ENCODE measurements around the gene RNU5D-1. TPM values are rescaled to one million over a fixed set of nuclear protein-coding genes. Genes with fewer than 3 reads are reported as not detected.

The RNU5D-1 gene
- total RNA-seq = not detected
- polyA plus RNA-seq = not detected

DNA sequence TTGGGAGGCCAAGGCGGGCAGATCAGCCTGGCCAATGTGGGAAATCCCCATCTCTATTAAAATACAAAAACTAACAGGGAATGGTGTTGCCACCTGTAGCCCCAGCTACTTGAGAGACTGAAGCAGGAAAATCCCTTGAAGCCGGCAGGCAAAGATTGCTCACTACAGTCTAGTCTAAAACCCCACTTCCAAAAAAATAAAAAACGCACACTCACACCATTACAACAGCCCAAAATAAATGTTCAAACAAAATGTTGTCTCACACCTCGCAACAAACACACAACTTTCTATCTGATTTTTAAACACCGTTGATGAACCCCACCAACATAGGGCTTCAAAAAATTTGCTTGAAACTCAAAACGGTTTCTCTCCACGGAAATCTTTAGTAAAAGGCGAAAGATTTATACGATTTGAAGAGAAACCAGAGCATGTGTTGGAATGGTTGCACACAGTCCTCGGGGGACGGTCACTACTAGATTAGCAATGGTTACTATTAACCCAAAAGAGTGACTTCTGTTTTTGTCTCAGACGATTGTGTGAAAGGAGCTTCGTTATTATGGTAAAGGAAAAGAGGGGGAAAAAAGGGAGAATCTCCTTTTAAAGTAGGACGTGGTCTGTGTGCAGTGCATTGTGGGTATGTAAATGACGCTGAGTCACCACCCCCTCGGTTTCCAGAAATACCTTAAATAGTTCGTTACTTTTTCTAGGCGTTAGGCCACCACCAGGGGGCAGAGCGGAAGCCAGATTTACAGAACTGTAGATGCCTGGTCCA, at the start of gene RNU5D-1:
TSS of gene RNU5D-1 (minus strand) at position 430 of the 772 bp plus-strand sequence.
- intact Hi-C loops (cut with DNase I) = loop anchor here (5.0 kb wide), 2 partner anchors 281 to 571 kb away; partner anchors contain the start of genes HECTD3 and UROD
- H3K9me3 ChIP-seq = no peaks in the 10 kb centered on the region
- peak within 1 kb of the TSS in 3 of 4 donors; percentile 13 to 20 (median 14) for H3K4me3 ChIP-seq
- WGBS, 2 donors = 1% methylated on average over 19 of the region's 19 CpGs
- TF ChIP-seq, protein P1, sequence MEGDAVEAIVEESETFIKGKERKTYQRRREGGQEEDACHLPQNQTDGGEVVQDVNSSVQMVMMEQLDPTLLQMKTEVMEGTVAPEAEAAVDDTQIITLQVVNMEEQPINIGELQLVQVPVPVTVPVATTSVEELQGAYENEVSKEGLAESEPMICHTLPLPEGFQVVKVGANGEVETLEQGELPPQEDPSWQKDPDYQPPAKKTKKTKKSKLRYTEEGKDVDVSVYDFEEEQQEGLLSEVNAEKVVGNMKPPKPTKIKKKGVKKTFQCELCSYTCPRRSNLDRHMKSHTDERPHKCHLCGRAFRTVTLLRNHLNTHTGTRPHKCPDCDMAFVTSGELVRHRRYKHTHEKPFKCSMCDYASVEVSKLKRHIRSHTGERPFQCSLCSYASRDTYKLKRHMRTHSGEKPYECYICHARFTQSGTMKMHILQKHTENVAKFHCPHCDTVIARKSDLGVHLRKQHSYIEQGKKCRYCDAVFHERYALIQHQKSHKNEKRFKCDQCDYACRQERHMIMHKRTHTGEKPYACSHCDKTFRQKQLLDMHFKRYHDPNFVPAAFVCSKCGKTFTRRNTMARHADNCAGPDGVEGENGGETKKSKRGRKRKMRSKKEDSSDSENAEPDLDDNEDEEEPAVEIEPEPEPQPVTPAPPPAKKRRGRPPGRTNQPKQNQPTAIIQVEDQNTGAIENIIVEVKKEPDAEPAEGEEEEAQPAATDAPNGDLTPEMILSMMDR (IDR thresholded peaks at IDR 0.05) = peak; percentile 39 to 85 (median 68)
- TF ChIP-seq POLR2AphosphoS5 (IDR thresholded peaks at IDR 0.05) (peak; percentile 80 to 99 (median 97)), EP300 (IDR thresholded peaks at IDR 0.05) (peak in 2 of 4 donors; percentile 10 to 20), POLR2A (IDR thresholded peaks at IDR 0.05) (peak; percentile 95)
- no peaks in the 10 kb centered on the region for H3K36me3 ChIP-seq
- H3K27me3 ChIP-seq = no peaks in the 10 kb centered on the region
- H3K27ac ChIP-seq = peak within 1 kb of the TSS; percentile 77 to 88 (median 82)
- H3K4me1 ChIP-seq = peaks cover 0 to 8% (median 4%) of the 10 kb centered on the region in 4 donors
- DNase-seq = peak; percentile 96

DNA sequence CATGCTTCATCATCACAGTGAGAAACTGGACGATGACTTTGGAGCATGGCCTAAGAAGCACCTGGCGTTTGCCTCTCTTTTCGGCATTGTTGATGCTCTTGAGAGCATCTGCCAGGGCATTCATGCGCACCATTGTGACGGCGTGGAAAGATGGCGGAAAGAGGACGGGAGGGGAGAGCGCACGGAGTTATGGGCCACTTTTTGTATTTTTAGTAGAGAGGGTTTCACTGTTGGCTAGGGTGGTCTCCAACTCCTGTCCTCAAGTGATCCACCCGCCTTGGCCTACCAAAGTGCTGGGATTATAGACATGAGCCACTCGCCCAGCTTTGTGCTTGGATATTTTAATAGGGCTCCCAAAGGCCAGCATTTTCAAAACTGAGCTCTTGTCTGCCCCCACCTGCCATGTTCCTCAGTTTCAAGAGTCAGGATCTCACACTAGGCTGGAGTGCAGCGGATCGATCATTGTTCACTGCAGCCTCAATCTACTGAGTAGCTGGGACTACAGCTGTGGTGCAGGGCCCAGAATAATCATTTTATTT, 49.7 kb upstream of the RNU5D-1 start:
- no peak overlapping the region for H3K27ac ChIP-seq
- TF ChIP-seq POLR2AphosphoS5 (IDR thresholded peaks at IDR 0.05) = no peak
- TF ChIP-seq POLR2A (IDR thresholded peaks at IDR 0.05) = no peak
- TF ChIP-seq EP300 (IDR thresholded peaks at IDR 0.05) = no peak
- TF ChIP-seq, protein P1 (IDR thresholded peaks at IDR 0.05) = no peak
- H3K4me3 ChIP-seq = no peak overlapping the region
- no peaks in the 10 kb centered on the region for H3K27me3 ChIP-seq
- peaks cover 0 to 52% (median 38%) of the 10 kb centered on the region in 4 donors for H3K4me1 ChIP-seq
- intact Hi-C loops (cut with DNase I) = no loop called here
- H3K36me3 ChIP-seq = peaks cover 7 to 58% (median 21%) of the 10 kb centered on the region in 4 donors
- no peak for DNase-seq
- WGBS, 2 donors = 93 to 96% methylated on average over 14 of the region's 14 CpGs
- H3K9me3 ChIP-seq = no peaks in the 10 kb centered on the region

DNA sequence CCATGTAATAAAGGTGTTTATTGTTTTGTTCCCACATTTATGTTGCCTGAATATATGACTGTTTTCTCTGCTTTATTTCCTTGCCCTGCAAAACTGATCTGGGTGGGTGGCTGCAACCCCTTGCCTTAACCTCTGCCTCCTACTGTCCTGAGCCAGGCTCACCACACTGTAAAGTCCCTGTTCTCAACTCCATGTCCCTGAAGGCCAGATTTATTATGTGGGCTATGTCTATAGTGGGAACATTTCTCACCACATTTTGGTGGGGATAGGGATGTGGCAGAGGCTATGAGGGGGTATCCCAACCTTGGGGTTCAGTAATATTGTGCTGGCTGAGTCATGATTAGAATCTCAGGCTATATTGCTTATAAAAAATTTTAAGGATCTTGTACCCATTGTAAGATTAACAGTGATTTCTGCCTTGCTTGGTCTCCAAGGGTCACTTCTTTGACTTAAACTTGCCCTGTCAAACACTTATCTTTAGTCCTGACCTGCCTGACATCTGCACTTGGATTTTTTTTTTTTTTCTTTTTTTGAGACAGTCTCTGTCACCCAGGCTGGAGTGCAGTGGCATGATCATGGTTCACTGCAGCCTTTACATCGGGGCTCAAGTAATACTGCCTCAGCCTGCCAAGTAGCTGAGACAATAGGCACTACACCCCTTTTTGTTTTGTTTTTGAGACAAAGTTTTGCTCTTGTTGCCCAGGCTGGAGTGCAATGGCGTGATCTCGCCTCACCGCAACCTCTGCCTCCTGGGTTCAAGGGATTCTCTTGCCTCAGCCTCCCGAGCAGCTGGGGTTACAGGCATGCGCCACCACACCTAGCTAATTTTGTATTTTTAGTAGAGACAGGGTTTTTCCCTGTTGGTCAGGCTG, 48.0 kb upstream of the RNU5D-1 start:
- TF ChIP-seq, protein P1 (IDR thresholded peaks at IDR 0.05) = no peak
- TF ChIP-seq EP300 (IDR thresholded peaks at IDR 0.05) (no peak), POLR2A (IDR thresholded peaks at IDR 0.05) (no peak), POLR2AphosphoS5 (IDR thresholded peaks at IDR 0.05) (no peak)
- H3K36me3 ChIP-seq = peaks cover 7 to 58% (median 21%) of the 10 kb centered on the region in 4 donors
- H3K27me3 ChIP-seq = no peaks in the 10 kb centered on the region
- no peaks in the 10 kb centered on the region for H3K9me3 ChIP-seq
- WGBS, 2 donors = 91 to 97% methylated on average over 6 of the region's 6 CpGs
- H3K4me1 ChIP-seq = peaks cover 0 to 44% (median 33%) of the 10 kb centered on the region in 4 donors
- DNase-seq = no peak
- intact Hi-C loops (cut with DNase I) = no loop called here
- H3K27ac ChIP-seq = no peak overlapping the region
- no peak overlapping the region for H3K4me3 ChIP-seq

DNA sequence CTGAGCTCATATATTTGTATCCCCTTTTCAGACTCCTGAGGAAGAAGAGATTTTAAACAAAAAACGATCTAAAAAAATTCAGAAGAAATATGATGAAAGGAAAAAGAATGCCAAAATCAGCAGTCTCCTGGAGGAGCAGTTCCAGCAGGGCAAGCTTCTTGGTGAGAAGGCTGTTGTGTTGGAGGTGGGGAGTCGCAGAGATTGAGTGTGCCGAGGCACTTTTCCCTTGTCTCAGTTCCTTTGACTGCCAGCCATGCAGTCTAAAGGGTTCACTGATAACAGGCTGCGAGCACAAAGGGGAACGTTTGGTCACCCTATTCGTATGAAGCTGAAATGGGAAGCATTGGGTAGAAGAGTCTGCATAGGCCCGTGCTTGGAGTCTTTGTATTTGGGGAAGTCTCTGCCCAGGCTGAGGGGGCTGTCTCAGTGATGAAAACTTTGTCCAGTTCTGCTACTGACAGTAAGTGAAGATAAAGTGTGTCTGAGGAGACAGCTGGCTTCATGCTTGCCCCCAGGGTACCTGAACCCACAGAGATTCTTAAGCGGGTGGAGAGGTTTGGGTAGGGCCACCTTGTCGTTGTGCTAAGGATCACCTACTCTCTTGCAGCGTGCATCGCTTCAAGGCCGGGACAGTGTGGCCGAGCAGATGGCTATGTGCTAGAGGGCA, 47.1 kb upstream of the RNU5D-1 start:
- Histone ChIP-seq H3K27ac (no peak overlapping the region), H3K27me3 (no peaks in the 10 kb centered on the region), H3K4me1 (peaks cover 0 to 37% (median 26%) of the 10 kb centered on the region in 4 donors), H3K9me3 (no peaks in the 10 kb centered on the region), H3K36me3 (peaks cover 7 to 58% (median 21%) of the 10 kb centered on the region in 4 donors), H3K4me3 (no peak overlapping the region)
- no peak for DNase-seq
- WGBS, 2 donors = 72 to 78% methylated on average over 13 of the region's 13 CpGs
- TF ChIP-seq POLR2AphosphoS5 (IDR thresholded peaks at IDR 0.05) (no peak), EP300 (IDR thresholded peaks at IDR 0.05) (no peak), POLR2A (IDR thresholded peaks at IDR 0.05) (no peak)
- TF ChIP-seq, protein P1 (IDR thresholded peaks at IDR 0.05) = no peak
- intact Hi-C loops (cut with DNase I) = no loop called here
